ENCODE measurements around the gene UBAC2.
A peak's percentile ranks its signal among the peaks of the same experiment; 100 is the strongest.

DNA sequence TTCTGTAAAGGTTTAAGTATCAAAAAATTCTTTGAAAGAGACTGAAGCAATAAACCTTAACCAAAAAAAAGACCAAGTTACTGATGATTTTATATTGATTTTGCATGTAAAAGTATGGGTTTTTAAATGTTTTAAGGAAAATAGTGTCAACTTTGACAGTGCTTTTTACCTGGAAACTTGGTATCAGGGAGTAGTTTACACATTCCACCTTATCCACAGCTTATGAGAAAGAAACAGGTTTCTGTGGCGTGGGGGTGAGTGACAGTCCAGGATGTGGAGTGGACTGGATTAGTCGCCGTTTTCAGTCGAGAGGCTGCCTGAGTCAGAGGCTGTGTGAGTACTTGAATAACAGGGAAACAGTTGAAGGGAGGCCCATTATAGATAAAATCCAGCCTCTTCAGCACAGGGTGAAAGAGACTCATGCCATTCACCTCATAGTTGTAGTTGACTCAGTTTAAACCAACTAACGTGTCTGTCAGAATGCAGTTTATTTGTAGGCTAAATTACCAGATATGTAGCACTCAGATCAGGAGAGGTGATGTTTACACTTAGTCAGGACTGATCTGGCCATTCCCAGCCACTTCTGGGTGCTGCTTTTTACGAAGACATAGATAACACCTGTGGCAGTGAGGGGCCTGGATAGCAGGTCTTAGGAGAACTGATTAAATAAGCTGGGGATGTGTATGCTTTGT is 107.1 kb downstream of the UBAC2 start:
- TF ChIP-seq EZH2 (IDR thresholded peaks at IDR 0.05; ENCODE audit: borderline replicate concordance, low read depth, low read length, severe bottlenecking), result no peak
- TF ChIP-seq POLR2A (IDR thresholded peaks at IDR 0.05; ENCODE audit: low read depth, low read length), result no peak
- TF ChIP-seq POLR2AphosphoS5 (IDR thresholded peaks at IDR 0.05; ENCODE audit: insufficient read depth, low read depth, low read length), result no peak
- TF ChIP-seq CTCF (IDR thresholded peaks at IDR 0.05; ENCODE audit: extremely low read depth in 1 of 2, insufficient read depth in 1 of 2, low read depth in 1 of 2, low read length in 2 of 2), result no peak
- TF ChIP-seq GATA2 (IDR thresholded peaks at IDR 0.05; ENCODE audit: insufficient read depth, insufficient read length, low read depth, low read length), result no peak
- no peak for TF ChIP-seq JUN (IDR thresholded peaks at IDR 0.05; ENCODE audit: borderline replicate concordance, insufficient read depth, insufficient read length, low read depth)
- no peak for TF ChIP-seq MYC (IDR thresholded peaks at IDR 0.05; ENCODE audit: low read depth, low read length)
- TF ChIP-seq, protein P1, sequence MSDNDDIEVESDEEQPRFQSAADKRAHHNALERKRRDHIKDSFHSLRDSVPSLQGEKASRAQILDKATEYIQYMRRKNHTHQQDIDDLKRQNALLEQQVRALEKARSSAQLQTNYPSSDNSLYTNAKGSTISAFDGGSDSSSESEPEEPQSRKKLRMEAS (IDR thresholded peaks at IDR 0.05; ENCODE audit: insufficient read depth, insufficient read length), result no peak
- peak; percentile 20 for TF ChIP-seq FOS (IDR thresholded peaks at IDR 0.05; ENCODE audit: borderline replicate concordance, insufficient read depth, low read length)
